OCI-LY1 (cell line): Measurements from ENCODE around the gene P2RY8.
"Not testable (repeated sequence)": the region's sequence is repeated elsewhere in the genome, so short reads cannot be mapped to it uniquely, and the experiment has no call there.

Source experiments
- CTCF ChIP-seq: fragments of 200-600 bp; sonication (generic), shearing (Covaris generic); IDR thresholded peaks from 2 replicates; pipeline ENCODE4 v1.5.1; 2017; ENCODE audit warnings: mild to moderate bottlenecking, antibody characterized with exemption, low read length, moderate library complexity, mixed read lengths
- EZH2 ChIP-seq: fragments of 200-600 bp; sonication (generic), shearing (Covaris generic); IDR thresholded peaks from 2 replicates; pipeline ENCODE4 v1.8.0; 2017; ENCODE audit warnings: borderline replicate concordance, mixed run types, mild to moderate bottlenecking, antibody characterized with exemption, low read length, moderate library complexity, mixed read lengths

GRCh38 chrX:1489354-1489753 lies 47.6 kb downstream of the P2RY8 start:
- TF ChIP-seq CTCF, EZH2: not testable (repeated sequence)
